VCaP (cell line): ENCODE data around the gene ZNF280A.
"Not testable (repeated sequence)": the region's sequence is repeated elsewhere in the genome, so short reads cannot be mapped to it uniquely, and the experiment has no call there.

Experiments used
- H3K27ac ChIP-seq: fragments of 450-650 bp; 2 replicates; pipeline ENCODE4 v1.5.1; 2017
- CTCF ChIP-seq: fragments of 450-650 bp; conservative IDR thresholded peaks from 2 replicates; pipeline ENCODE4 v1.5.1; 2017; ENCODE audit warnings: mild to moderate bottlenecking, moderate library complexity

ZNF280A gene

GRCh38 chr22:22536916-22537315 is 16.8 kb upstream of the ZNF280A start:
- no peak for TF ChIP-seq CTCF
- no peak overlapping the region for H3K27ac ChIP-seq

GRCh38 chr22:22536515-22536914 is 16.4 kb upstream of the ZNF280A start:
- TF ChIP-seq CTCF = no peak

GRCh38 chr22:22535662-22536061 is 15.6 kb upstream of the ZNF280A start:
- no peak overlapping the region for H3K27ac ChIP-seq
- TF ChIP-seq CTCF = no peak

More at GRCh38 chr22:22536515-22536914, 16.4 kb upstream of the ZNF280A start:
- no peak overlapping the region for H3K27ac ChIP-seq

- no peak for TF ChIP-seq CTCF
Measured at GRCh38 chr22:22534604-22535415, 14.7 kb upstream of the ZNF280A start.

GRCh38 chr22:22533863-22534262 is 13.8 kb upstream of the ZNF280A start:
- H3K27ac ChIP-seq = no peak overlapping the region
- no peak for TF ChIP-seq CTCF

More at GRCh38 chr22:22534604-22535415, 14.7 kb upstream of the ZNF280A start:
- H3K27ac ChIP-seq = no peak overlapping the region

- TF ChIP-seq CTCF = no peak
- no peak overlapping the region for H3K27ac ChIP-seq
Measured at GRCh38 chr22:22533417-22533816, 13.3 kb upstream of the ZNF280A start.

- not testable (repeated sequence) for H3K27ac ChIP-seq
Measured at GRCh38 chr22:22532547-22533071, 12.5 kb upstream of the ZNF280A start.
